HEK293 (cell line): Measurements from ENCODE around the gene IVD.

Experiments
- CTCF ChIA-PET: fragments of 350-600 bp; formaldehyde crosslinking; extraction: SDS; loops from one replicate; lab custom pipeline; 2021; ENCODE audit warnings: antibody characterized with exemption; lab: Yijun Ruan, JAX
- POLR2A ChIA-PET: fragments of 300-600 bp; formaldehyde crosslinking; extraction: SDS; loops from one replicate; lab custom pipeline; 2020; ENCODE audit warnings: antibody characterized with exemption, inconsistent platforms; lab: Yijun Ruan, JAX
- H3K27ac ChIP-seq: fragments of 200-500 bp; sonication (Bioruptor generic); 2 replicates; pipeline ENCODE4 v1.5.1; 2014; ENCODE audit warnings: low read depth, low read length, control low read depth, inconsistent platforms; ENCODE audit errors: extremely low read depth
- H3K36me3 ChIP-seq, 2 experiments: fragments of 200-500 bp in 1 of 2; sonication (Bioruptor generic) in 1 of 2; 1 replicate in 1 of 2; 2 replicates in 1 of 2; pipeline ENCODE4 v1.5.1; 2014 to 2017; ENCODE audit warnings: inconsistent platforms in 2 of 2, low read length in 2 of 2; ENCODE audit not compliant: control insufficient read depth in 2 of 2, insufficient read depth in 1 of 2
- H3K4me1 ChIP-seq: fragments of 200-500 bp; sonication (Bioruptor generic); 2 replicates; pipeline ENCODE4 v1.5.1; 2014; ENCODE audit warnings: mild to moderate bottlenecking, low read length, inconsistent platforms; ENCODE audit not compliant: control insufficient read depth, insufficient read depth
- H3K4me3 ChIP-seq: 2 replicates; pipeline ENCODE4 v1.5.1; 2011; ENCODE audit warnings: low read depth, mild to moderate bottlenecking, control low read depth, low read length, moderate library complexity
- H3K9me3 ChIP-seq: fragments of 200-500 bp; sonication (Bioruptor generic); 2 replicates; pipeline ENCODE4 v1.5.1; 2014; ENCODE audit warnings: low read depth, low read length, inconsistent platforms; ENCODE audit not compliant: control insufficient read depth, insufficient read depth
- BCL11B ChIP-seq: fragments of 450-650 bp; formaldehyde crosslinking; IDR thresholded peaks from 2 replicates; pipeline ENCODE4 v1.5.1; 2016; ENCODE audit warnings: low read depth, missing biosample characterization, missing genetic modification characterization
- GLI2 ChIP-seq: fragments of 450-650 bp; formaldehyde crosslinking; IDR thresholded peaks from 2 replicates; pipeline ENCODE4; 2017; ENCODE audit warnings: missing biosample characterization, missing genetic modification characterization, low read depth, borderline replicate concordance
- HOXA7 ChIP-seq: sonication (generic); formaldehyde crosslinking; IDR thresholded peaks from 2 replicates; pipeline ENCODE4 v1.8.1; 2022; ENCODE audit warnings: missing genetic modification reagents, borderline replicate concordance
- HOXC10 ChIP-seq: sonication (generic); formaldehyde crosslinking; IDR thresholded peaks from 2 replicates; pipeline ENCODE4 v1.8.1; 2023; ENCODE audit warnings: mild to moderate bottlenecking, missing genetic modification reagents
- KLF9 ChIP-seq: fragments of 450-650 bp; formaldehyde crosslinking; IDR thresholded peaks from 2 replicates; pipeline ENCODE4 v1.5.1; 2016; ENCODE audit warnings: missing biosample characterization, missing genetic modification characterization, low read depth
- MZF1 ChIP-seq: fragments of 450-650 bp; formaldehyde crosslinking; IDR thresholded peaks from 2 replicates; pipeline ENCODE4 v1.5.1; 2017; ENCODE audit warnings: missing biosample characterization, missing genetic modification characterization, borderline replicate concordance
- SCRT1 ChIP-seq: fragments of 450-650 bp; formaldehyde crosslinking; IDR thresholded peaks from 2 replicates; pipeline ENCODE4 v1.5.1; 2016; ENCODE audit warnings: missing biosample characterization, missing genetic modification characterization, borderline replicate concordance
- ZBTB48 ChIP-seq: fragments of 450-650 bp; formaldehyde crosslinking; IDR thresholded peaks from 2 replicates; pipeline ENCODE4 v1.5.1; 2016; ENCODE audit warnings: missing biosample characterization, missing genetic modification characterization
- ZFP41 ChIP-seq: fragments of 450-650 bp; formaldehyde crosslinking; IDR thresholded peaks from 2 replicates; pipeline ENCODE4 v1.5.1; 2016; ENCODE audit warnings: missing biosample characterization, missing genetic modification characterization, borderline replicate concordance
- ZNF157 ChIP-seq: fragments of 450-650 bp; formaldehyde crosslinking; IDR thresholded peaks from 2 replicates; pipeline ENCODE4 v1.5.1; 2016; ENCODE audit warnings: missing biosample characterization, missing genetic modification characterization
- ZNF202 ChIP-seq: fragments of 450-650 bp; formaldehyde crosslinking; IDR thresholded peaks from 2 replicates; pipeline ENCODE4 v1.5.1; 2016; ENCODE audit warnings: missing biosample characterization, missing genetic modification characterization, borderline replicate concordance
- ZNF223 ChIP-seq: fragments of 450-650 bp; formaldehyde crosslinking; IDR thresholded peaks from 2 replicates; pipeline ENCODE4 v1.5.1; 2016; ENCODE audit warnings: missing biosample characterization, missing genetic modification characterization
- ZNF335 ChIP-seq: fragments of 450-650 bp; formaldehyde crosslinking; conservative IDR thresholded peaks from 2 replicates; pipeline ENCODE4 v1.5.1; 2016; ENCODE audit warnings: missing biosample characterization, missing genetic modification characterization
- ZNF394 ChIP-seq: fragments of 450-650 bp; formaldehyde crosslinking; IDR thresholded peaks from 2 replicates; pipeline ENCODE4 v1.5.1; 2016; ENCODE audit warnings: missing biosample characterization, missing genetic modification characterization, mild to moderate bottlenecking, moderate library complexity, borderline replicate concordance
- ZNF514 ChIP-seq: fragments of 450-650 bp; formaldehyde crosslinking; IDR thresholded peaks from 2 replicates; pipeline ENCODE4 v1.5.1; 2016; ENCODE audit warnings: missing biosample characterization, missing genetic modification characterization
- ZNF558 ChIP-seq: fragments of 450-650 bp; formaldehyde crosslinking; IDR thresholded peaks from 2 replicates; pipeline ENCODE4 v1.5.1; 2016; ENCODE audit warnings: missing biosample characterization, missing genetic modification characterization
- ZNF571 ChIP-seq: fragments of 450-650 bp; formaldehyde crosslinking; IDR thresholded peaks from 2 replicates; pipeline ENCODE4 v1.5.0; 2017; ENCODE audit warnings: missing biosample characterization, missing genetic modification characterization
- ZNF600 ChIP-seq: fragments of 450-650 bp; formaldehyde crosslinking; IDR thresholded peaks from 2 replicates; pipeline ENCODE4 v1.5.1; 2016; ENCODE audit warnings: missing biosample characterization, missing genetic modification characterization
- ZNF610 ChIP-seq: fragments of 450-650 bp; formaldehyde crosslinking; IDR thresholded peaks from 2 replicates; pipeline ENCODE4 v1.5.1; 2016; ENCODE audit warnings: missing biosample characterization, missing genetic modification characterization, borderline replicate concordance
- ZNF623 ChIP-seq: fragments of 450-650 bp; formaldehyde crosslinking; IDR thresholded peaks from 2 replicates; pipeline ENCODE4 v1.5.1; 2016; ENCODE audit warnings: missing biosample characterization, missing genetic modification characterization
- ZNF776 ChIP-seq: fragments of 450-650 bp; formaldehyde crosslinking; IDR thresholded peaks from 2 replicates; pipeline ENCODE4 v1.5.0; 2017; ENCODE audit warnings: missing biosample characterization, missing genetic modification characterization, borderline replicate concordance
- ZNF843 ChIP-seq: fragments of 450-650 bp; formaldehyde crosslinking; IDR thresholded peaks from 2 replicates; pipeline ENCODE4 v1.5.1; 2016; ENCODE audit warnings: missing biosample characterization, missing genetic modification characterization
- ZSCAN23 ChIP-seq: fragments of 450-650 bp; formaldehyde crosslinking; IDR thresholded peaks from 2 replicates; pipeline ENCODE4 v1.5.1; 2016; ENCODE audit warnings: missing biosample characterization, missing genetic modification characterization
- TF ChIP-seq, protein P1 (sequence below): fragments of 450-650 bp; formaldehyde crosslinking; IDR thresholded peaks from 2 replicates; pipeline ENCODE4 v1.5.1; 2016; ENCODE audit warnings: missing biosample characterization, missing genetic modification characterization
- TF ChIP-seq, protein P2 (sequence below): fragments of 450-650 bp; formaldehyde crosslinking; IDR thresholded peaks from 2 replicates; pipeline ENCODE4 v1.5.1; 2016; ENCODE audit warnings: missing biosample characterization, missing genetic modification characterization
- TF ChIP-seq, protein P3 (sequence below): fragments of 450-650 bp; formaldehyde crosslinking; IDR thresholded peaks from 2 replicates; pipeline ENCODE4 v1.5.1; 2016; ENCODE audit warnings: missing biosample characterization, missing genetic modification characterization

The IVD gene

DNA sequence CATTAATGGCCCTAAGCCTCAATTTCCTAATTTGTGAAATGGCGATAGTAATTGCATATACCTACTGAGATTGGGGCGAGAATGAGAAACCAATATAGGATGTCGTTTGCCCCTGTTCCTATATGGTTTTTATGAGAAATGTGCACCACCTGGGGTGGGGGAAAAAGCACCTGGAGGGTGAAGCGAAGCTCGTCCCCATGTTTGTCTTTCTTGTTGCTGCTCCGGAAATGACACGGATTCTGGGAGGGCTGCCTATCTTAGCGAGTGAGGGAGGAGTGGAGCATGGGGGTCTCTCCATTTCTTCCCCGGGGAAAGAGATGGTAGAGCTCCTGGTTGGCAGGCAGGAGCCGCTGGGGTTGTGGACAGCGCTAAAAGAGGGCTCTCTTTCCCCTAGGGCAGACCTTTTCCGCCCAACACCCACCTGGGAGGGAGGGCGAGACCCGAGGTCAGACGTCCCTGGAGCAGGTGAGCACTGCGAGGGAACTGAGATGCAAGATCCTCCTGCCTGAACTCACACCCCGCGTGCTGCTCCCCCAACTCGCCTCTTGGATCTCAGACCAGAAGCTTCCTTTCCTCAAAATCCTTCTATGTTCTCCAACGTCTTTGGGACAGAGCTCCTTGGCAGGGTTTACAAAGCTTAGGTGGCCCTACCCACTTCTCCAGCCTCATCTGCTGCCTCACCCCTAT, 29.6 kb downstream of the IVD start (continued):
- no peak for TF ChIP-seq GLI2 (tag by site-specific recombination)
- TF ChIP-seq, protein P1, sequence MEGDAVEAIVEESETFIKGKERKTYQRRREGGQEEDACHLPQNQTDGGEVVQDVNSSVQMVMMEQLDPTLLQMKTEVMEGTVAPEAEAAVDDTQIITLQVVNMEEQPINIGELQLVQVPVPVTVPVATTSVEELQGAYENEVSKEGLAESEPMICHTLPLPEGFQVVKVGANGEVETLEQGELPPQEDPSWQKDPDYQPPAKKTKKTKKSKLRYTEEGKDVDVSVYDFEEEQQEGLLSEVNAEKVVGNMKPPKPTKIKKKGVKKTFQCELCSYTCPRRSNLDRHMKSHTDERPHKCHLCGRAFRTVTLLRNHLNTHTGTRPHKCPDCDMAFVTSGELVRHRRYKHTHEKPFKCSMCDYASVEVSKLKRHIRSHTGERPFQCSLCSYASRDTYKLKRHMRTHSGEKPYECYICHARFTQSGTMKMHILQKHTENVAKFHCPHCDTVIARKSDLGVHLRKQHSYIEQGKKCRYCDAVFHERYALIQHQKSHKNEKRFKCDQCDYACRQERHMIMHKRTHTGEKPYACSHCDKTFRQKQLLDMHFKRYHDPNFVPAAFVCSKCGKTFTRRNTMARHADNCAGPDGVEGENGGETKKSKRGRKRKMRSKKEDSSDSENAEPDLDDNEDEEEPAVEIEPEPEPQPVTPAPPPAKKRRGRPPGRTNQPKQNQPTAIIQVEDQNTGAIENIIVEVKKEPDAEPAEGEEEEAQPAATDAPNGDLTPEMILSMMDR (tag by site-specific recombination) = no peak
- no peak for TF ChIP-seq ZFP41 (tag by site-specific recombination)
- TF ChIP-seq ZNF223 (tag by site-specific recombination) = no peak
- no peak for TF ChIP-seq ZBTB48 (tag by site-specific recombination)
- no peak for TF ChIP-seq ZNF843 (tag by site-specific recombination)
- TF ChIP-seq HOXC10 (CRISPR knock-in tag) = no peak
- TF ChIP-seq ZNF335 (tag by site-specific recombination) = no peak
- no peak for TF ChIP-seq ZNF610 (tag by site-specific recombination)
- TF ChIP-seq, all 188 proteins: peak for 0

DNA sequence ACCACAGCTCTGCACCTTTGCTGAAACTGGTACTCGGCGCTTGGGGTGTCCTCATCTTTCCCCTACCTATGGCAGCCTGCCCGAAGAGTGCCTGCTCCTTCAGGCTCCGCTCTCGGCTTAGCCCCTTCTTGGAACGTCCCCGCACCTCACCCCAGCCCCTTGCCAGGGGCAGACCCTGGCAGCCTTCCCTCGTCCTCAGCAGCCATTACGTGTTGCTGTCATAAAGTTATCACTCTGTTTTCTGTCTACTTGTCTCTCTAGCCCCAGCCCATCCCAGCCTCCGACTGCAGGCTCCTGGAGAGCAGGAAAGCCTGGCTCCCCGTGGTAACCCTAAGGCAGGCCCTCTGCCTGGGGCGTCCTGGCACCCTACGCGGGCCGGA, 30.1 kb downstream of the IVD start:
- H3K9me3 ChIP-seq = no peaks in the 10 kb centered on the region
- ChIA-PET CTCF (interaction anchor here (0.7 kb wide), 1 partner anchor 161 kb away, joined by 4 read pairs; no protein-coding TSS in a partner anchor), POLR2A (interaction anchor here (0.6 kb wide), 1 partner anchor 203 kb away, joined by 4 read pairs; no protein-coding TSS in a partner anchor)
- no peak overlapping the region for H3K27ac ChIP-seq
- TF ChIP-seq SCRT1 (tag by site-specific recombination) (no peak), HOXA7 (CRISPR knock-in tag) (no peak), ZNF600 (no peak), ZNF157 (tag by site-specific recombination) (no peak), KLF9 (tag by site-specific recombination) (no peak), ZNF202 (tag by site-specific recombination) (no peak), ZNF394 (tag by site-specific recombination) (no peak), MZF1 (tag by site-specific recombination) (no peak), ZNF558 (tag by site-specific recombination) (no peak), ZNF571 (tag by site-specific recombination) (no peak), ZNF623 (tag by site-specific recombination) (no peak), ZSCAN23 (tag by site-specific recombination) (no peak), BCL11B (tag by site-specific recombination) (no peak), ZNF776 (tag by site-specific recombination) (no peak), ZNF514 (tag by site-specific recombination) (no peak)
- TF ChIP-seq, protein P2, sequence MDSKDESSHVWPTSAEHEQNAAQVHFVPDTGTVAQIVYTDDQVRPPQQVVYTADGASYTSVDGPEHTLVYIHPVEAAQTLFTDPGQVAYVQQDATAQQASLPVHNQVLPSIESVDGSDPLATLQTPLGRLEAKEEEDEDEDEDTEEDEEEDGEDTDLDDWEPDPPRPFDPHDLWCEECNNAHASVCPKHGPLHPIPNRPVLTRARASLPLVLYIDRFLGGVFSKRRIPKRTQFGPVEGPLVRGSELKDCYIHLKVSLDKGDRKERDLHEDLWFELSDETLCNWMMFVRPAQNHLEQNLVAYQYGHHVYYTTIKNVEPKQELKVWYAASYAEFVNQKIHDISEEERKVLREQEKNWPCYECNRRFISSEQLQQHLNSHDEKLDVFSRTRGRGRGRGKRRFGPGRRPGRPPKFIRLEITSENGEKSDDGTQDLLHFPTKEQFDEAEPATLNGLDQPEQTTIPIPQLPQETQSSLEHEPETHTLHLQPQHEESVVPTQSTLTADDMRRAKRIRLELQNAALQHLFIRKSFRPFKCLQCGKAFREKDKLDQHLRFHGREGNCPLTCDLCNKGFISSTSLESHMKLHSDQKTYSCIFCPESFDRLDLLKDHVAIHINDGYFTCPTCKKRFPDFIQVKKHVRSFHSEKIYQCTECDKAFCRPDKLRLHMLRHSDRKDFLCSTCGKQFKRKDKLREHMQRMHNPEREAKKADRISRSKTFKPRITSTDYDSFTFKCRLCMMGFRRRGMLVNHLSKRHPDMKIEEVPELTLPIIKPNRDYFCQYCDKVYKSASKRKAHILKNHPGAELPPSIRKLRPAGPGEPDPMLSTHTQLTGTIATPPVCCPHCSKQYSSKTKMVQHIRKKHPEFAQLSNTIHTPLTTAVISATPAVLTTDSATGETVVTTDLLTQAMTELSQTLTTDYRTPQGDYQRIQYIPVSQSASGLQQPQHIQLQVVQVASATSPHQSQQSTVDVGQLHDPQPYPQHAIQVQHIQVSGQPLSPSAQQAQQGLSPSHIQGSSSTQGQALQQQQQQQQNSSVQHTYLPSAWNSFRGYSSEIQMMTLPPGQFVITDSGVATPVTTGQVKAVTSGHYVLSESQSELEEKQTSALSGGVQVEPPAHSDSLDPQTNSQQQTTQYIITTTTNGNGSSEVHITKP (tag by site-specific recombination) = no peak
- TF ChIP-seq, protein P3, sequence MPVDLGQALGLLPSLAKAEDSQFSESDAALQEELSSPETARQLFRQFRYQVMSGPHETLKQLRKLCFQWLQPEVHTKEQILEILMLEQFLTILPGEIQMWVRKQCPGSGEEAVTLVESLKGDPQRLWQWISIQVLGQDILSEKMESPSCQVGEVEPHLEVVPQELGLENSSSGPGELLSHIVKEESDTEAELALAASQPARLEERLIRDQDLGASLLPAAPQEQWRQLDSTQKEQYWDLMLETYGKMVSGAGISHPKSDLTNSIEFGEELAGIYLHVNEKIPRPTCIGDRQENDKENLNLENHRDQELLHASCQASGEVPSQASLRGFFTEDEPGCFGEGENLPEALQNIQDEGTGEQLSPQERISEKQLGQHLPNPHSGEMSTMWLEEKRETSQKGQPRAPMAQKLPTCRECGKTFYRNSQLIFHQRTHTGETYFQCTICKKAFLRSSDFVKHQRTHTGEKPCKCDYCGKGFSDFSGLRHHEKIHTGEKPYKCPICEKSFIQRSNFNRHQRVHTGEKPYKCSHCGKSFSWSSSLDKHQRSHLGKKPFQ = no peak
- no peak overlapping the region for H3K4me3 ChIP-seq
- H3K4me1 ChIP-seq = peaks cover 7% of the 10 kb centered on the region; the same call in 1 of the 2 replicates
- no peaks in the 10 kb centered on the region for H3K36me3 ChIP-seq
